HG02884 (cell line): Measurements from ENCODE around the gene ZNF428.
"Not testable (repeated sequence)": the region's sequence is repeated elsewhere in the genome, so short reads cannot be mapped to it uniquely, and the experiment has no call there.

Experiments used
- ATAC-seq: cut with Tn5 transposase; IDR thresholded peaks from one replicate; pipeline ENCODE4 v1.9.1; 2021; ENCODE audit warnings: mild to moderate bottlenecking, moderate library complexity; ENCODE audit not compliant: unreplicated experiment

ZNF428 gene

DNA sequence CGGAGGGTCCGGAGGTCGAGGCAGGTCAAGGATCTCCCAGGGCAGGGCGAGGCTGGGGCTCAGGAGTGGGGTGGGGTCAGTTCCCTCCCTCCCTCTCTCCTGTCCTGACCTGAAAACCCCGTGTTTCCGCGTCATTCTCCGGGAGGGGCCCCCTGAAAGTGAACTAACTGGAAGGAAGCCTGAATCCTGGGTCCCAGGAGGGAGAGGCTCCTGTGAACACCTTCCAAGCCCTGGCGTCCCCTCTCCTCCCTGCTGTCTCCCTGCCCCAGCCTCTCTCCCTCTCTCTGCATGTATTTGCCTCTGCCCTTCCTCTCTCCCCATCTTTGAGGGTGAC lies 21.0 kb upstream of the ZNF428 start:
- ATAC-seq: no peak

DNA sequence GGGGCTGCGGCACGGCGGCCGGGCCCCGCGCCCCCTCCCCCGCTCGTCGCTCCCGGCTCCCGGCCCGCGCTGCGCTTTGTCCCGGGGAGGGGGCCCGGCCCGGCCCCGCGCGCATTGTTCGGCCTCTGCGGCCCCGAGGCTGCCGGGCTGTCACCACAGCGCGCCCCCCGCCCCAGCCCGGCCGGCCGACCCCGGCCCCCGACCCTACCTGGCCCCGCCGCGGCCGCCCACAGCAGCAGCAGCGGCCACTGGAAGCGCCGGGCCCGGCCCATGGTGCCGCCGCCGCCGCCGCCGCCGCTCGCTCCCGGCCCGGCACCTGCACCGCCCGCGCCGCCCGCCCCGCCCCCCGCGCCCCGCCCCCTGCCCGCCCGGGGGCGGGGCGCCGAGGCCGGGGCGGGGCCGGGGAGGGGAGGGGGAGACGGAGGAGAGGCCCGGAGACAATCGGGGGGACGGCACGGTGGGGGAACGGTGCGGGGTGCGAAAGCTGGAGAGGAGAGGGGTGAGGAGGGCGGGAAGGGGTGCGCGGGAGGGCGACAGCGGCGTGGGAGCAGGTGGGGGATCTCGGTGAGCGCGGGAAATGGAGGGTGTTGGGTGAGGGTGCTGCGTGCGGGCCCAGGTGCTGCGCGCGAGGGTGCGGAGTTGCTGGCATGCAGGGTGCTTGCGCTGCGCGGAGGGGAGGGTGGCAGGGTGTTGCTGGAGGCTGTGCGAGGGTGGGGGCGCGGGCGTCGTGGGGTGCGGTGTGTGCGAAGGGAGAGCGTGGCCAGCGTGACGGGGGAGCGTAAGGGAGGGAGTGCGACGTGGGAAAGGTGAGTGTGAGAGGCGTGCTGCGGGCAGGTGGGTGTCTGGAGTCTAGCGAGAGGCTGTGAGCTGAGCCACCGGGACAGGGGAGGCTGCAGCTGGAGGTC lies 20.3 kb upstream of the ZNF428 start, which contains the start of gene CADM4:
Gene CADM4 (minus strand): TSS at position 332 of the 905 bp plus-strand sequence. CDS start 60 bp downstream, at position 272.
- ATAC-seq: no peak

DNA sequence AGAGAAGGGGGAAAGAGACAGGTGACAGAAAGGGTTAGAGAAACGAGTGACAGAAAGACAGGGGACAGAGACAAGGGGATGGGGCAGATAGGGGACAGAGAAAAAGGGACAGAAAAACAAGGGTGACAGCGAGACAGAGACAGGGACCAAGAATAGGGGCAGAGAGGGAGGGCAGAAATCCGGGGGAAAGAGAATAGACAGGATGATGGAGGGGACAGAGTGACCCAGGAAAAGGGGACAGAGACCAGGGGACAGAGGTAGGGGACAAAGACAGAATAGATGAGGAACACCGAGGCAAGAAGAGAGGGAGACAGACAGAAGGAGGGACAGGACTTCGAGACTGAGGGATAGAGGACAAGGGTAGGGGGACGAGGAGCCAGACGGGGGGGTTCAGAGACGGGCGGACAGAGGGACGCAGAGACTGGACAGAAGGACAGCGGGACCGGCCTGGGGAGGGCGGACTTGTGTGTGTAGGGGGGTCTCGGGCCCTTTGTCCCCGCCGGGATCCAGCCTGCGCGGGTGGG lies 19.6 kb upstream of the ZNF428 start:
- ATAC-seq: no peak

DNA sequence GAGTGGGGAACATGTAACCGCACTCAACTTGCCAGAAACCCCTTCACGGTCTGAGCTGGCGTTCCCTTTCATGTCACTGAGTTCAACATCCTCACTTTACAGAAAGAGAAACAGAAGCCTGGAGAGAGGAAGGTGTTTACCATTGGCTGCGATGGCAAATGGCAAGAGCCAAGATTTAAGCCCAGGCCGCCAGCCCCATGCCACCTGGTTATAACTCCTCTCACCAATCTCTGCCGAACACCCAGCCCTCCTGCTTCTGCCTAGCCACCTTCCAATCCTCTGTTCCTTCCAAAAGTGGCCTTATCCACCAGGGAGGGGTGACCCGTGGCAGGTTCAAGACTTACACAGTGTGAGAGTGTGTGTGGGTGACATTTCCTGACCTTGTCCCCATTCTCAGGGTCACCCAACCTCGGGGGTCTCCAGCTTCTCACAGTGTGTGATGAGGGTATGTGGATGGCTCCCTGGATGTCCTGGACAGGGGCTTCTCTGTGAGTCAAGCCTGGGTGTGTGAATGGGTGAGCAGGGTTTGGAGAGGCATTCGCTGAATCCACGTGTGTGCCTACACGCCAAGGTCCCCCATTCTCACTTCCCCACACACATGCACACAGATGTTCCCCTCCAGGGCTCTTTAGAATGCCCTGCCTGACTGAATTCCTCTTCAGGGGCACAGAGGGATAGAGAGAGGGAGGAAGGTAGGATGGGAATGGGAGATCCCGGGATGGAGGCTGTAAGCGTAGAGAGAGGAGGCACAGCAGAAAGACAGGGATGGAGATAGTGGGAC lies 19.0 kb upstream of the ZNF428 start:
- ATAC-seq: no peak

DNA sequence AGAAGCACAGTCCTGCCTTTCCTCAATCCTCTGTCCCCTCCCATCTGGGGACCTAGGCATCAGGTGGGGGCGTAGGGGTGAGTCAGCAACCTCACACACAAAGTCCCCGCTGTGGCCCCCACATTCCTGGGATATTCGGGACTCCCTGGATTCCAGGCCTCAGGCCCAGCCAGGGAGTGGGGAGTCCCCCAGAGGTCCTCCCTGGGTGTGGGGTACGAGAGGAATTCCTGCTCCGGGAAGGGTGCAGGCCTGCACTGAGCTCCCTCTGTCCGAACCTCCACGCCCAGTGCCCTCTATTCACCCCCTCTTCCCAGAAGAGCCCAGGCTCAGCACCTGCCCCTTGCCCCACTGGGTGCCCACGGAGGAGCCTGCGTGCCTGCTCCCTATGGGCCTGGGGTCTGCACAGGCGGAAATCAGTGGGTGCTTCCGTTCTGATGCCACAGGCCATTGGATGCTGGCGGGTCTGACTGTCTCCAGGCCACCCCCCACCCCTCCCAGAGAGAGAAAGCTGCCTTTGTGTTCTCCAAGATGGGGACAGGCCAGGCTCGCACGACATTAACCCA lies 16.8 kb upstream of the ZNF428 start:
- ATAC-seq: no peak

DNA sequence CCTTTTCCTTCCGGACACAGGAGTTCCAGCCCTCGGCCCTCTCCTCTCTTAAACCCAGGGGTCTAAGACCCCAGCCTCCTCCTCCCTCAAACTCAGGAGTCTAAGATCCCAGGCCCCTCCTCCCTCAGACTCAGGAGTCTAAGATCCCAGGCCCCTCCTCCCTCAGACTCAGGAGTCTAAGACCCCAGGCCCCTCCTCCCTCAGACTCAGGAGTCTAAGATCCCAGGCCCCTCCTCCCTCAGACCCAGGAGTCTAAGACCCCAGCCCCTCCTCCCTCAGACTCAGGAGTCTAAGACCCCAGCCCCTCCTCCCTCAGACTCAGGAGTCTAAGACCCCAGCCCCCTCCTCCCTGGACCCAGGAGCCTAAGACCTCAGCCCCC lies 16.1 kb upstream of the ZNF428 start:
- not testable (repeated sequence) for ATAC-seq

DNA sequence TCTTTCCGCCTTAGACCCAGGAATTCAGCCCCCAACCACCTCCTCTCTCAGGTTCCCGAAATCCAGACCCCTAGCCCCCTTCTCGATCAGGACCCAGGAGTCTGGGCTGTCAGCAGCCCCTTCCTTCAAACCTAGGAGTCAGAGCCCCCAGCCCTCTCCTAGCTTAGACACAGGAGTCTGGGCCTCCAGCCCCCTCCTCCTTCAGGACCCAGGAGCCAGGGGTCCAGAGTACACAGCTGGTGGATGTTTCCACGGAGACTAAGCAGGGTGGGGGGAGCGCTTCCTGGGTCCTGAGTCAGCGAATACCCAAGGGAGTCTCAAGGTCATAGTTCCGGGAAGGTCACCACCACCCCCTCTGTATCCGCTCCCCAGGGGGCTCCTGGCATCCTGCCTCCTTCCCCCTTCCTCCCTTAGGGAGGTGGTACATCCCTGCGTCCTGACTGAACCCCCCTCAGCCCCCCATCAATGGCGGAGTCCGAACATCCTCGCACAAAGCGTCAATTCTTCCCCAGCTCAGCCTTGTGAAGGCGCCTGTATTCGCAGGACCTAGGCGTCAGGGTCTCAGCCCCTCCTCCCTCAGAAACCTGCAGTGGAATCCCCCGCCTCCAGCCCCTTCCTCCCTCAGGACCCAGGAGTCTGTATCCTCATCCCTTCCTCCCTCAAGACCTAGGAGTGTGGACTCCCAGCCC lies 15.6 kb upstream of the ZNF428 start:
- ATAC-seq: no peak

DNA sequence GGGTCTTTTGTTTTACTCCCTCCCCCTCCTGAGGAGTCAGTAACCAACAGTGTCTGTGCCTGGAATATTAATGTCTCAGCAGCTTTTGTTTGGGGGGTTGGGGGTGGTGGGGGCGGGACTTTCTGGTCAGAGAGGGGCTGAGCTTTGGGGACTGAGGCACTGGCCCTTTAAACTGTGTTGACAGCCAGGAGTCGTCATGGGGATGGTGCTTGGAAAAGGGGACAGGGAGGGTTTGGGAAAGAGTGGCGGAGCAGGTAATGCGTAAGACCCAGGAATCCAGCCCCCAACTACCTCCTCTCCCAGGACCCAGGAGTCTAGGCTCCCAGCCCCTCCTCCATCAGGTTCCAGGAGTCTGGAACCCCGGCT lies 15.1 kb upstream of the ZNF428 start:
- no peak for ATAC-seq

DNA sequence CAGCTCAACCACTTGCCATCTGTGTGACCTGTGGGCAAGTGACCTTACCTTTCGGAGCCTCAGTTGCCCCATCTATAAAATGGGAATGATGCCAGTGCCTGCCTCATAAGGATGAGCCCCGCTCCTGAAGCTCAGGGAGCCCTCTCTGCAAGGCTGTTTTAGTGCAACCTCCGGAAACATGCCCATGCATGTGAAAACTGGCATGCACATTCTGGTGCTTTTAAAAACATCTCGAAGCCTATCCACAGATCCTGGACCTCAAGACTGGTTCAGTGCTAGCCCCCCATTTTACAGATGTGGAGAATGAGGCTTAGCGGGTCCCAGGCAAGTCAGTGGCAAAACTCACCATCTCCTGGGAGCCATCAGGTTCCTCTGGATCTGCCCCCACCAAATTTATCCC lies 14.6 kb upstream of the ZNF428 start:
- no peak for ATAC-seq

DNA sequence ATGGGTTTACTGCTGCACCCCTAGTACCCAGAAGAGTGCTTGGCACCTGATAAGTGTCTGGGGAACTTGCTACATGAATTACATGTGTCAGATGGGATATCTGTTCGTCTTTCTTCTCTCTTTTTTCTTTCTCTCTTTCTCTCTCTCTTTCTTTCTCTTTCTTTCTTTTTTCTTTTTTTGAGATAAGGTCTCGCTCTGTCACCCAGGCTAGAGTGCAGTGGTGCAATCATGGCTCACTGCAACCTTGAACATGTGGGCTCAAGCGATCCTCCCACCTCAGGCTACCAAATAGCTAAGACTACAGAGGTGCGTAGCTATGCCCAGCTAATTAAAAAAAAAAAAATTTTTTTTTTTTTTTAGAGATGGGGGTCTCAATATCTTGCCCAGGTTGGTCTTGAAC lies 14.1 kb upstream of the ZNF428 start:
- ATAC-seq: no peak

DNA sequence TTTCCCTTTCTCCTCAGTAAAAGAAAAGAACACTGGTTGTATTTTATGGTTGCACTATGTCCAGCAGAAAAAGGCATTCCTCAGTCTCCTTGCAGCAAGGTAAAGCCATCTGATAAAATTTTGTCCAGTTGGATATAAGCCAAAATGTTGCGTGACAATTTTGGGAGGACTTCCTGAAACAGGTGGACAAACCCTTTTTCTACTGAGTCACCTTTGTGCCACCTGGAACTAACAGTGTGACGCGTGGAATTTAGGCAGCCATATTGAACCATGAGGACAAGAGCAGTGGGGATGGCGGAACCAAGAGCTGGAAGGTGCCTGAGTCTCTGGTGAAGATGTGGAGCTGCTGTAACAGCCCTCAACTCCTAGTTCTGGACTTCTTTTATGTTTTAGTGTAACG lies 12.1 kb upstream of the ZNF428 start:
- no peak for ATAC-seq

DNA sequence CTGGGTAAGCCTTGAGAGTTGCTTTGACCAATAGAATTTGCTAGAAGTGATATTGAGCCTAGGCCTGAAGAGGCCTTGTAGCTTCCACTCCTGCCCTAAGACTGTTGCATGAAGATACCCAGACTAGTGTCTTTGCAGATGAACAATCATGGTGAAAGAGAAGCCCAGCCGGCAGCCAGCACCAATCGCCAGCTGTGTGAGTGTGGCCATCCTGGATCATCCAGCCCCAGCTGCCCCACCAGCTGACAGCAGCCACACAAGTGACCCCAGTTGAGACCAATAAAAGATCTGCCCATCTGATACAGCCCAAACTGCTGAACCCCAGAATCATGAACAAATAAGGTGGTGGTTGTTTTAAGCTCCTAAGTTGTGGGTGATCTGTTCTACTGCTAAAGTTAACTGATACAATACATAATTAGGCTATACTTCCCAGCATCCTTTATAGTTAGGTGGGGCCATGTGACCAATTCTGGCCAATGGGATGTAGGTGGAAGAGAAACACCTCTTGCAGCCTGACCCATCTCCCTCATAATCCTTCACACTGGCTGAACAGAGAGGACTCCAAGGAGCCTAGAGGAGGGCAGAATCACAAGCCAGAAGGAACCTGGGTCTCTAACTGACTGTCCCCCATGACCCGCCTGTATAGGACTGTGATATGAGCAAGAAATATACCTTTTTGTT lies 9.4 kb upstream of the ZNF428 start:
- no peak for ATAC-seq

DNA sequence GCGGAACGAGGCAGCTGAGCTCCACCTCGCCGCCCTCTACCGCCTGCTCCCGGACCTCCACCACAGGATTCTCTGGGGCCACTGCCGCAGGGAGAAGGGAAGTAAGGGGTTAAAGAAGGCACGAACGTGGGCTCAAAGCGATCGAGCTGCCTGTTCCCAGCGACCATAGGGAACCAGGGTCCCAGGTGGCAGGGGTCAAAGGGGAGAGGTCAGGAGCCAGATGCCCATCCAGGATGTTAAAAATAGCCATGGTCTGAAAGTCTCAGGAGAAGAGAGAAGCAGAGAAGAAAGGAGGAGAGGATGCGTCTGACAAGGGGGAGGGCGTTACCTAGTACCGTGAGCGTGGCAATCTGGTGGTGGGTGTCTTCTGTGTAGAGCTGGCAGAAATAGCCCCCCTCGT lies 7.4 kb upstream of the ZNF428 start:
- no peak for ATAC-seq

DNA sequence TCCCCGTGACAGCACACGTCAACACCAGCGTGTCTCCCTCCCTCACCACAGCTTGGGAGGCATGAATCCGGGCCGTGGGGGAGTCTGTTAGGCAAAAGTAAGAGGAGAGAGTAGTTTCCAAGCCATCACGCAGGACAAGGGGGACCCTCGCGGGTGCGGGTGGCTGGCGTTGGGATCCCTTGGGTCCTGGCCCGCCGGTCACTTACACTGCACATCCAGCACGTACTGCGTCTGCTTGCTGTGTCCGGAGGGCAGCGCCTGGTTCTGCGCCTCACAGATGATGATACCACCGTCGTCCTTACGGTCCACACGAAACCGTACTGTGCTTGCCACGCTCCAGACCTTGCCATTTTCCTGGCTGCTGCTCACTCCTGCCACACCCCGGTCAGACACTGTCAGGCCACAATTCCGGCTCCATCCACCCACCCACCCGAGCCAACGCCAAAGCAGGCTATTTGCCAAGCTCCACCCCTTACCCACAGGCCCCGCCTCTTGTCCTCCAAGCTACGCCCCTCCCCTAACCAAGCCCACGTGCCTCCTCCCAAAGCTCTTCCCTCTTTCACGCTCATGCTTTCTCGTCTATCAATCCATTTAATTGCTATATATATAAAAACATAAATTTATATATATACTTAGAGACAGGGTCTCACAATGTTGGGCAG lies 6.6 kb upstream of the ZNF428 start:
- ATAC-seq: no peak

DNA sequence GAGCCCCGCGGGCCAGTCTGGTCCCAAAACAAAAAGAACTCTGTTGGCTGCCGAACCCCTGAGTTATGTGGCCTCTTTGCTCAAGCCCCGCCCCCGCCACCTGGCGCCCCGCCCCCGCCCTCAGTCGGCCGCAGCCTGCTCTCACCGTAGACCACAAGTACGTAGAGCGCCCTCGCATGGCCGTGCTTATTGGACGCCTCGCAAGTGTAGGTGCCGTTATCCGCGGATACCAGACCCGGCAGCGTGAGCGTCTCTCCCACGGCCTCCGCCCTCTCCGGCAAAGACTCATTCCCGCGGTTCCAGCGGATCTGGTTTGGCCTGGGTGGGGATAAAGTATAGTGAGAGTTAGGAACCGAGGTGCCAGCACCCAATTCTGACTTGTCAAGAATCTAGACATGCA lies 5.5 kb upstream of the ZNF428 start:
- no peak for ATAC-seq

DNA sequence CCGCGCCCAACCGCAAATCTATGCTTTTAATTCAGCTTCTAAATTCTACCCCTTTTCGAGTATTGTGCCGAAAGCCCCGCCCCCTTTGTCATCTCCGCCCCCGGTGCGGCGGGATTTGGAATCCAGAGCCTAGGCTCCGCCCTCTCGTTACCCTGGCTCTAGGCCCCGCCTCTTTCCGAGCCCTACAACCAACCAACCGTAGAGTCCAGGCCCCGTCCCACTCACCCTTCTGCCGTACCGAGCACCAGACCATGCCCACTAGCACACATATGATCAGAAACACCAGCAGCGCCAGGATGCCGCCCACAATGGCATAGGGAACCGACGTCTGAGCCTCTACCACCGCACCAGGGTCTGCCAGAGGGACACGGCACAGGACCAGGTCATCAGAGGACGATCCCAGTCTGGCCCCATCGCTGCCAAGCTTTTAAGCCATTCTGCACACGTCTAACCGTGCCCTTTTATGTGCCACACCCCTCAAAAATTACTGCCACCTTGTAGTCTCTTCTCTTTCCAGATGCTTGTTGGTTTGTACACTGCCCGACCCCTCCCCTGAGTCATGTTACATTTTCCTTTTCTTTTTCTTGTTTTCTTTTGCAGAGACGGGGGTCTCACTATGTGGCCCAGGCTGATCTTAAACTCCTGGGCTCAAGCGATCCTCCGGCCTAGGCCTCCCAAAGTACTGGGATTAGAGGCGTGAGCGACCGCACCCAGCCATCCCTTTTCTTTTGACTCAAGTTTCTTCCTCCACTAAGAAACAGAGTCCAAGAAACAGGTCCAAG lies 4.7 kb upstream of the ZNF428 start:
- no peak for ATAC-seq

DNA sequence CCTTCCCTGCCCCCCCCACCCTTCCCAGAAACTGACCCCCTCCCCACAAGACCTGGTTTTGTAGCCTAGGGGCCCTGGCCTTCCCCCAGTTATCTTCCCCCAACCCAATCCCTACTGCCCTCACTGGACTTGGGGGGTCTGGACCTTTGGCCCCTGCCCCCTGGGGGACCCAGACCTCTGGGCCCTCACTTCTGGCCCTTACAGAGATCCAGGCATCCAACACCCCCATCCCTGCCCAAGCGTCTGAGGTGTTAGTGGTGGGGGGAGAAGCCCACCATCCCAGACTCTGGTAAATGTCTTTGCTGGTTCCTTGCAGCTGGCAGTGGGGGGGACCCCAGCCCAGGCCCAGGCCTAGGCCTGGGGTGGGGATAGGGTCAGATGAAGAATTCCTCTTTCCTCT lies 3.5 kb upstream of the ZNF428 start:
- ATAC-seq: no peak

DNA sequence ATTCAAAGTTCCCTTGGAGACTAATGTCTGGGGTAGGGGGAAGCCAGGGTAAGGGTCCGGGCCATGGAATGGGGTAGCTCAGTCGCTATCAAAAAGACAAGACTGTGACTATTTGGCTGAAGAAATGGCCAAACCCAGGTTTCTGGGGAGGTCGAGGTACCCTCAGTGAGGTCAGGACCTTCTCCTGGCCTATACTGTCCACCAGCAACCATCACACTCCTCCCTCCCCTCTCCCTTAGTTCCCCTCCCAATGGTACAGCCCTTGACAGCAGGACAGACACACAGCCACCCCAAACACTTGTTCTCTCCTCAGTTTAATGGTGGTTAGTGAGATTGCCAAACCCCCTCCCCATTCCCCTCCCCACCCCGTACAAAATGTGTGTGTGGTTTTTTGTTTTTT lies 2.6 kb upstream of the ZNF428 start:
- ATAC-seq: no peak
